Nephron progenitor cell (in vitro differentiated cells): Measurements from ENCODE around the gene DNAH9.
"Not testable (repeated sequence)": the region's sequence is repeated elsewhere in the genome, so short reads cannot be mapped to it uniquely, and the experiment has no call there.

Experiments used
- DNase-seq: peaks from one replicate; pipeline ENCODE4 v3.0.0; 2021
- H3K27ac Mint-ChIP-seq: 2 replicates; pipeline ENCODE4 v1.8.0; 2021; ENCODE audit warnings: mild to moderate bottlenecking, moderate library complexity, mixed read lengths
- H3K27me3 Mint-ChIP-seq: 2 replicates; pipeline ENCODE4 v1.8.0; 2021; ENCODE audit warnings: mild to moderate bottlenecking, low read depth, mixed read lengths; ENCODE audit not compliant: poor library complexity
- H3K36me3 Mint-ChIP-seq: 2 replicates; pipeline ENCODE4 v1.8.0; 2021; ENCODE audit warnings: low read depth, mixed read lengths
- H3K4me1 Mint-ChIP-seq: 2 replicates; pipeline ENCODE4 v1.8.0; 2021; ENCODE audit warnings: mixed read lengths
- H3K4me3 Mint-ChIP-seq: 2 replicates; pipeline ENCODE4 v1.8.0; 2021; ENCODE audit warnings: mild to moderate bottlenecking, moderate library complexity, mixed read lengths
- H3K9me3 Mint-ChIP-seq: 2 replicates; pipeline ENCODE4 v1.8.0; 2021; ENCODE audit warnings: mild to moderate bottlenecking, moderate library complexity, mixed read lengths
- TF ChIP-seq, protein P1 (sequence below): fragments of 200-600 bp; sonication (generic); IDR thresholded peaks from 2 replicates; pipeline ENCODE4 v1.5.0; 2021; ENCODE audit warnings: antibody characterized with exemption

DNAH9 gene

DNA sequence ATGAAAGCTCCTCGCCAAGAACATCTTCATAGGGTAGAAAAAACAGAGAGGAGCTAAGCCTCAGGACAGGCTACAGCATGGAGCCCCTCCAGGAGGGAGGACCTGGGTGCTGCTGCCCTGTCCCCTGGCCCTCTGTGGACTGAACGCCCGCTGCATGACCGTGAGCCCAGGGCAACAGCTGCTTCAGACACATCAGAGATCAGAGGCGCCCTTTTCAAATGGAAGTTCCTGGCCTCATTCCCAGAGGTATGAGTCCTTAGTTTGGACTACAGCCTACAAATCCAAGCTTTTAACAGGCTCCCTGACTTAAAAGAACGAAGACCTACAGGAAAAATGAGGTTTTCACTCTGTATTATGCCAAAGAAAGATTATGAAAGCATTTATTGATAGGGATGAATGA lies 350.5 kb downstream of the DNAH9 start:
- DNase-seq, result no peak
- H3K4me1 Mint-ChIP-seq, result peaks cover 10% of the 10 kb centered on the region
- peaks cover 16% of the 10 kb centered on the region for H3K9me3 Mint-ChIP-seq
- H3K4me3 Mint-ChIP-seq, result no peak overlapping the region
- H3K27me3 Mint-ChIP-seq, result no peaks in the 10 kb centered on the region
- no peak overlapping the region for H3K27ac Mint-ChIP-seq
- TF ChIP-seq, protein P1, sequence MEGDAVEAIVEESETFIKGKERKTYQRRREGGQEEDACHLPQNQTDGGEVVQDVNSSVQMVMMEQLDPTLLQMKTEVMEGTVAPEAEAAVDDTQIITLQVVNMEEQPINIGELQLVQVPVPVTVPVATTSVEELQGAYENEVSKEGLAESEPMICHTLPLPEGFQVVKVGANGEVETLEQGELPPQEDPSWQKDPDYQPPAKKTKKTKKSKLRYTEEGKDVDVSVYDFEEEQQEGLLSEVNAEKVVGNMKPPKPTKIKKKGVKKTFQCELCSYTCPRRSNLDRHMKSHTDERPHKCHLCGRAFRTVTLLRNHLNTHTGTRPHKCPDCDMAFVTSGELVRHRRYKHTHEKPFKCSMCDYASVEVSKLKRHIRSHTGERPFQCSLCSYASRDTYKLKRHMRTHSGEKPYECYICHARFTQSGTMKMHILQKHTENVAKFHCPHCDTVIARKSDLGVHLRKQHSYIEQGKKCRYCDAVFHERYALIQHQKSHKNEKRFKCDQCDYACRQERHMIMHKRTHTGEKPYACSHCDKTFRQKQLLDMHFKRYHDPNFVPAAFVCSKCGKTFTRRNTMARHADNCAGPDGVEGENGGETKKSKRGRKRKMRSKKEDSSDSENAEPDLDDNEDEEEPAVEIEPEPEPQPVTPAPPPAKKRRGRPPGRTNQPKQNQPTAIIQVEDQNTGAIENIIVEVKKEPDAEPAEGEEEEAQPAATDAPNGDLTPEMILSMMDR, result no peak
- peaks cover 9% of the 10 kb centered on the region for H3K36me3 Mint-ChIP-seq

DNA sequence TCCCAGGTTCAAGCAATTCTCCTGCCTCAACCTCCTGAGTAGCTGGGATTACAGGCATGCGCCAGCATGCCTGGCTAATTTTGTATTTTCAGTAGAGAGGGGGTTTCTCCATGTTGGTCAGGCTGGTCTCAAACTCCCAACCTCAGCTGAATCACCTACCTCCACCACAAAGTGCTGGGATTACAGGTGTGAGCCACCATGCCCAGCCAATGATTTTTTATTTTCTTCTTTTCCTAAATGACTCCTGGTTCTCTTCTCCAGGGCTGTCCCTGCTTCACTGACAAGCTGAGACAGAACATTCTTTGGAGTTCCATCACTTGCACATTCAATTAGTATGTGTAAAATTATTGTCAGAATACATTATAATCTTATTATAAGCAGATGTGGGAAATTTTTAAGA lies 351.3 kb downstream of the DNAH9 start:
- not testable (repeated sequence) for H3K27ac Mint-ChIP-seq
- H3K9me3 Mint-ChIP-seq, result peaks cover 24% of the 10 kb centered on the region

DNA sequence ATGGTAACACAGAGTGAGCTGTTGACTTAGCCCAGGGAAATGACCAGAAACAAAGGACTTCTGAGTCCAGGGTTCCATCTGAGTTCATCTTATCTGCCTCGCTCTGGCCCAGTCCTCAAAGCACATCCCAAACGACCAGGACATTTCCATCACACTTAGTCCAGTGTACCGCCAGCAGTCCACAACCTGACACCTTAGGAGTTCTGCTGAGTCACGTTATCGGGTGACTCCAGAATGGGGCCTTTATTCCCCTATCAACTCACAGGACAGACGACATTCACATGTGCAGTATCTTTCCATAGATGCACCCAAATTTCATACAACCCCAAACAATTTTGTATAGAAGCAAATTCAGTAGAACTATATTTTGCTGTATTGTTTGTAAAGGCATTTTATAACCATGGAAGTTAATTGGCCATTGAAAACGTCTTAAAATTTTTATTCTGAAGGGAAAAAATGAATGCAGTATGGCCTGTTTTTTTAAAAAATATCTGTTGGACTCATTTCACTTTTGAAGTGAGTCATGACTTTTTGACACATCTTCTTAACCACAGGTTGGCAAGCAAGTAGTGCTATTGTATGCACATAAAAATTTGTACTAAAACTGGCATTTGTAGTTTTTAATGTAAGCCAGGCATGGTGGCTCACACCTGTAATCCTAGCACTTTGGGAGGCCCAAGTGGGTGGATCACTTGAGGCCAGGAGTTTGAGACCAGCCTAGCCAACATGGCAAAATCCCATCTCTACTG lies 352.7 kb downstream of the DNAH9 start:
- H3K9me3 Mint-ChIP-seq, result peaks cover 35% of the 10 kb centered on the region
- no peak overlapping the region for H3K27ac Mint-ChIP-seq
- H3K27me3 Mint-ChIP-seq, result no peaks in the 10 kb centered on the region
- no peaks in the 10 kb centered on the region for H3K4me1 Mint-ChIP-seq
- TF ChIP-seq, protein P1, result no peak
- peaks cover 16% of the 10 kb centered on the region for H3K36me3 Mint-ChIP-seq
- H3K4me3 Mint-ChIP-seq, result no peak overlapping the region
- DNase-seq, result no peak

More for the DNA sequence above, 351.3 kb downstream of the DNAH9 start:
- H3K27me3 Mint-ChIP-seq, H3K4me3 Mint-ChIP-seq, DNase-seq, H3K4me1 Mint-ChIP-seq: not testable (repeated sequence)
- H3K36me3 Mint-ChIP-seq, result peaks cover 16% of the 10 kb centered on the region

DNA sequence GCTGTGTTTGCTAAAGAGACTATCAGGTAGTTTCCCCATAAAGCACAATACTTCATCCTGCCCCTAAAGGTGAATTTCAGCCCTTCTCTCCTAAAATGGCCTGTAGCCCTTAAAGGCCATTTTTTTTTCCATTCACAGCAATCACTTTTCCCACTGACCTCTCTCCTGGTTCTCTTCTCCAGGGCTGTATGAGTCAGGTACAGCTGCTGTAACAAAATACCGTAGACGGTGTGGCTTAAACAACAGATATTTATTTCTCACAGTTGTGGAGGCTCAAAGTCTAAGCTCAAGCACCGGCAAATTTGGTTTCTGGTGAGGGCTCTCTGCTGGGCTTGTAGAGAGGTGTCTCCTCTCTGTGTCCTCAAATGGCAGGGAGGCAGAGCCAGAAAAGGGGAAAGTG lies 354.3 kb downstream of the DNAH9 start:
- peaks cover 35% of the 10 kb centered on the region for H3K9me3 Mint-ChIP-seq
- H3K27ac Mint-ChIP-seq, result no peak overlapping the region
- peaks cover 22% of the 10 kb centered on the region for H3K36me3 Mint-ChIP-seq
- H3K4me1 Mint-ChIP-seq, result no peaks in the 10 kb centered on the region
- no peak overlapping the region for H3K4me3 Mint-ChIP-seq
- no peaks in the 10 kb centered on the region for H3K27me3 Mint-ChIP-seq
- TF ChIP-seq, protein P1, result no peak
- no peak for DNase-seq

DNA sequence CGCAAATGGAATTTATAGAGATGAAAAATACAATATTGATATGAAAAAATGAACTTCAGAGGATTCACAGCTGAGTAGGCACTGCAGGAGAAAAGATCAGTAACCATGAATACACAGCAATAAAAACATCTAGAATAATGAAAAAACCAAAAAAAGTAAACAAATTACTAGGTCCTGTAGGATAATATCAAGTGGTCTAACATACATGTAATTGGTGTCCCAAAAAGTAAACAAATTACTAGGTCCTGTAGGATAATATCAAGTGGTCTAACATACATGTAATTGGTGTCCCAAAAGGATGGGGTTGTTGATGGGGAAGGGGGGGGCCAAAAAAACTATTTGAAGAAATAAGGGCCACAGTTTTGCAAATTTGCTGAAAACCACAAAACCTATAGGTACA lies 355.7 kb downstream of the DNAH9 start:
- H3K4me3 Mint-ChIP-seq, result no peak overlapping the region
- TF ChIP-seq, protein P1, result no peak
- H3K27ac Mint-ChIP-seq, result no peak overlapping the region
- no peaks in the 10 kb centered on the region for H3K4me1 Mint-ChIP-seq
- H3K27me3 Mint-ChIP-seq, result no peaks in the 10 kb centered on the region
- H3K9me3 Mint-ChIP-seq, result peaks cover 35% of the 10 kb centered on the region
- H3K36me3 Mint-ChIP-seq, result peaks cover 22% of the 10 kb centered on the region
- no peak for DNase-seq

DNA sequence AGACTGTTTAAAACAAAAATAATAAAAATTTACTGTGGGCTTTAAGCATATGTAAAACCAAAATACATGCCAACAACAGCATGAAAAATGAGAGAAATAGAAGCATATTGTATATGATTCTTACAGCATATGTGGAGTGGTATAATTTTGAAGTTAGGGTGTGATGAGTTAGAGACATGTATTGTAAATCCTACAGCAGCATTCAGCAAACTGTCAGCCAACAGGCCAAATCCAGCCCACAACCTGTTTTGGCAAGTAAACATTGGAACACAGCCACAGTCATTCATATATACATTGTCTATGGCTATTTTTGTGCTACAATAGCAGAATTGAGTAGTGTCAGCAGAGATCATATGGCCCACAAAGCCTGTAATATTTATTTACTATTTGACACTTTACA lies 356.7 kb downstream of the DNAH9 start:
- no peak overlapping the region for H3K4me3 Mint-ChIP-seq
- H3K36me3 Mint-ChIP-seq, result peaks cover 22% of the 10 kb centered on the region
- H3K27ac Mint-ChIP-seq, result no peak overlapping the region
- no peaks in the 10 kb centered on the region for H3K4me1 Mint-ChIP-seq
- H3K27me3 Mint-ChIP-seq, result no peaks in the 10 kb centered on the region
- H3K9me3 Mint-ChIP-seq, result peaks cover 35% of the 10 kb centered on the region
- TF ChIP-seq, protein P1, result no peak
- DNase-seq, result no peak
